ENCODE results near the gene LINC01488. TPM values are rescaled to one million over a fixed set of nuclear protein-coding genes. Genes with fewer than 3 reads are reported as not detected.

The LINC01488 gene
- total and polyA plus RNA-seq, 2 donors from 2014 or later, result not detected

DNA sequence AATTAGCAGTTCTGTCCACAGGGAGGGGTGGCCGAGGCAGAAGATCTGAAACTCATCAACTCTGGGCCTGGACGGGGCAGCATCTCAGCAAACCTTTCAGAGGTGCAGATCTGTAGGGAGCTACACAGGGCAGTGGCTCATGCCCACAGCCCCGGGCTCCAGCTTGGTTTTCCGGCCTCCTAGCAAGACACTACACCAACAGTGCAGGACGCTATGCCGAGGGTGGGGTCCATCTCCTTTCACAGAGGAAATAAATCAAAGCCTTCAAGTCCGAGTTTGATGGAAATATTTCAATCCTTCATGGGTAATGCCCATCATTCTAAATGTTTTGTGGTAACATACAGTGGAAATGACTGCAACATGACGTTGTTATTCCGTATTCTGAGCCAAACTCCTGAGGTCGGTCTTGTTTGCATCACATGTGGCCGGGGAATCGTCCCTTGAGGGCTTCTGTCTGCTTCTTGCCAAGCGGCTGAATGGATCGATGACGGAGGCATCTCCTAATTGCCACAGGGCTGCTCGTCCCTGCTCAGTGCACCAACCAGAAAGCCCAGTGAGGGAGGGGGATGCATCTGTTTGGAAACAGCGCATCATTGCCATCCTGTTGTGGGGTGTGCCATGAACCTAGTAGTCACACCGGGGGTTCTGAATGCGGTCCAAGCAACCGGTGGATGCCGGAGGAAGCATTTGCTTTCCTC lies 30.0 kb downstream of the LINC01488 start:
- no peaks in the 10 kb centered on the region for H3K27me3 ChIP-seq (ENCODE audit: control insufficient read depth, insufficient read depth, low read length)
- no peaks in the 10 kb centered on the region for H3K36me3 ChIP-seq (ENCODE audit: control insufficient read depth in 2 of 3, insufficient read depth in 3 of 3, low read length in 3 of 3)
- no peaks in the 10 kb centered on the region for H3K9me3 ChIP-seq (ENCODE audit: control insufficient read depth in 2 of 3, insufficient read depth in 1 of 3, low read length in 3 of 3)
- no peaks in the 10 kb centered on the region for H3K4me1 ChIP-seq (ENCODE audit: control insufficient read depth in 2 of 3, insufficient read depth in 2 of 3, low read depth in 1 of 3, low read length in 3 of 3)
- no peak overlapping the region for H3K27ac ChIP-seq (ENCODE audit: low read depth in 2 of 2, low read length in 2 of 2)
- DNase-seq (peak in 2 of 5 donors; percentile 39 to 51), FAIRE-seq (no peak)
- TF ChIP-seq, protein P1, sequence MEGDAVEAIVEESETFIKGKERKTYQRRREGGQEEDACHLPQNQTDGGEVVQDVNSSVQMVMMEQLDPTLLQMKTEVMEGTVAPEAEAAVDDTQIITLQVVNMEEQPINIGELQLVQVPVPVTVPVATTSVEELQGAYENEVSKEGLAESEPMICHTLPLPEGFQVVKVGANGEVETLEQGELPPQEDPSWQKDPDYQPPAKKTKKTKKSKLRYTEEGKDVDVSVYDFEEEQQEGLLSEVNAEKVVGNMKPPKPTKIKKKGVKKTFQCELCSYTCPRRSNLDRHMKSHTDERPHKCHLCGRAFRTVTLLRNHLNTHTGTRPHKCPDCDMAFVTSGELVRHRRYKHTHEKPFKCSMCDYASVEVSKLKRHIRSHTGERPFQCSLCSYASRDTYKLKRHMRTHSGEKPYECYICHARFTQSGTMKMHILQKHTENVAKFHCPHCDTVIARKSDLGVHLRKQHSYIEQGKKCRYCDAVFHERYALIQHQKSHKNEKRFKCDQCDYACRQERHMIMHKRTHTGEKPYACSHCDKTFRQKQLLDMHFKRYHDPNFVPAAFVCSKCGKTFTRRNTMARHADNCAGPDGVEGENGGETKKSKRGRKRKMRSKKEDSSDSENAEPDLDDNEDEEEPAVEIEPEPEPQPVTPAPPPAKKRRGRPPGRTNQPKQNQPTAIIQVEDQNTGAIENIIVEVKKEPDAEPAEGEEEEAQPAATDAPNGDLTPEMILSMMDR (IDR thresholded peaks at IDR 0.05; ENCODE audit: borderline replicate concordance, extremely low read depth, insufficient read depth), result no peak
- intact Hi-C loops (cut with DNase I), result no loop called here
- no peak overlapping the region for H3K4me3 ChIP-seq (ENCODE audit: low read length in 3 of 3)
- no peak overlapping the region for H3K9ac ChIP-seq (ENCODE audit: low read length in 3 of 3)

DNA sequence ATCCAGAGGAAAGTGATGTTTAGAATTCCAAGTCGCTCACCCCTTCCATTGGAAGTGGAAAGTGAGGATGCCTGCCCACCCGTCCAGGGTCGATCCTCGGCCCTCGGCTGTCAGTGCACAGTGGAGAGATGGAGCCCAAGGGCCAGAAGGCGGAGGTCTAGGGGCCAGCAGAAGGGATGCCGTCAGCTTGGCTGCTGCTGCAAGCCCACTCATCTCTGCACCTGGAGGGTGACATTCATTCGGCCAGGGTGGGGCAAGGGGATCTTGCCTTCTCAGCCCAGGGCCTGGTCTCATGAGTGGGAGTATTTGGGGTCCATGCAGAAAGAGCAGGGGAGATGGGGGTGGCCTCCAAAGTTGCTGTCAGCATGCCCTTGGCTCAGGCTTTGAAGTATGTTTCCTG lies 30.7 kb downstream of the LINC01488 start:
- no peaks in the 10 kb centered on the region for H3K9me3 ChIP-seq (ENCODE audit: control insufficient read depth in 2 of 3, insufficient read depth in 1 of 3, low read length in 3 of 3)
- intact Hi-C loops (cut with DNase I), result no loop called here
- no peak overlapping the region for H3K4me3 ChIP-seq (ENCODE audit: low read length in 3 of 3)
- H3K9ac ChIP-seq (ENCODE audit: low read length in 3 of 3), result no peak overlapping the region
- no peaks in the 10 kb centered on the region for H3K36me3 ChIP-seq (ENCODE audit: control insufficient read depth in 2 of 3, insufficient read depth in 3 of 3, low read length in 3 of 3)
- no peaks in the 10 kb centered on the region for H3K4me1 ChIP-seq (ENCODE audit: control insufficient read depth in 2 of 3, insufficient read depth in 2 of 3, low read depth in 1 of 3, low read length in 3 of 3)
- TF ChIP-seq, protein P1 (IDR thresholded peaks at IDR 0.05; ENCODE audit: borderline replicate concordance, extremely low read depth, insufficient read depth), result no peak
- FAIRE-seq (no peak), DNase-seq (peak in 1 of 5 donors; percentile 18)
- H3K27me3 ChIP-seq (ENCODE audit: control insufficient read depth, insufficient read depth, low read length), result no peaks in the 10 kb centered on the region
- no peak overlapping the region for H3K27ac ChIP-seq (ENCODE audit: low read depth in 2 of 2, low read length in 2 of 2)

DNA sequence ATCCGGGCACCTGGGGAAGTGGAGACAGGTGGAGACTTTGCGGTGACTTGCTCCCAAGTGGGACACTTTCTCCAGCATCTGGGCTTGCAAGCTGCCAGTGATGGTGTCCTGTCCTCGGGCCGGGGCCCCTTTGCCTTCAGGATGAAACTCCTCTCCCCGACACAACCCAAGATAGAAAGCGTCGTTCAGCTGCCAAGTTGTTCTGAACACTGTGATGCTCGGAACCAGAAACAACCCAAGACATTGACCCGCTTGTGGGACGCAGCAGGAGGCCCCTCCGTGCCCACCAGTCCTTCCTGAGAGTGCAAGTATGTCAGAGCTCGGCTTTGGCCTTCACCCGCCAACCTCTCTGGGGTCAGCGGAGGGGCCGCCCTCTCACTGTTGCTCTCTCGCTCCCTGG lies 31.3 kb downstream of the LINC01488 start:
- no peaks in the 10 kb centered on the region for H3K27me3 ChIP-seq (ENCODE audit: control insufficient read depth, insufficient read depth, low read length)
- TF ChIP-seq, protein P1 (IDR thresholded peaks at IDR 0.05; ENCODE audit: borderline replicate concordance, extremely low read depth, insufficient read depth), result no peak
- DNase-seq, result peak in 1 of 5 donors; percentile 51
- no peaks in the 10 kb centered on the region for H3K4me1 ChIP-seq (ENCODE audit: control insufficient read depth in 2 of 3, insufficient read depth in 2 of 3, low read depth in 1 of 3, low read length in 3 of 3)
- no peak overlapping the region for H3K9ac ChIP-seq (ENCODE audit: low read length in 3 of 3)
- intact Hi-C loops (cut with DNase I), result no loop called here
- FAIRE-seq, result no peak
- H3K9me3 ChIP-seq (ENCODE audit: control insufficient read depth in 2 of 3, insufficient read depth in 1 of 3, low read length in 3 of 3), result no peaks in the 10 kb centered on the region
- H3K36me3 ChIP-seq (ENCODE audit: control insufficient read depth in 2 of 3, insufficient read depth in 3 of 3, low read length in 3 of 3), result no peaks in the 10 kb centered on the region
- H3K27ac ChIP-seq (ENCODE audit: low read depth in 2 of 2, low read length in 2 of 2), result no peak overlapping the region
- H3K4me3 ChIP-seq (ENCODE audit: low read length in 3 of 3), result no peak overlapping the region
